ENCODE data around the gene ANKRD1.
"Not testable (repeated sequence)": the region's sequence is repeated elsewhere in the genome, so short reads cannot be mapped to it uniquely, and the experiment has no call there.

Gene ANKRD1

DNA sequence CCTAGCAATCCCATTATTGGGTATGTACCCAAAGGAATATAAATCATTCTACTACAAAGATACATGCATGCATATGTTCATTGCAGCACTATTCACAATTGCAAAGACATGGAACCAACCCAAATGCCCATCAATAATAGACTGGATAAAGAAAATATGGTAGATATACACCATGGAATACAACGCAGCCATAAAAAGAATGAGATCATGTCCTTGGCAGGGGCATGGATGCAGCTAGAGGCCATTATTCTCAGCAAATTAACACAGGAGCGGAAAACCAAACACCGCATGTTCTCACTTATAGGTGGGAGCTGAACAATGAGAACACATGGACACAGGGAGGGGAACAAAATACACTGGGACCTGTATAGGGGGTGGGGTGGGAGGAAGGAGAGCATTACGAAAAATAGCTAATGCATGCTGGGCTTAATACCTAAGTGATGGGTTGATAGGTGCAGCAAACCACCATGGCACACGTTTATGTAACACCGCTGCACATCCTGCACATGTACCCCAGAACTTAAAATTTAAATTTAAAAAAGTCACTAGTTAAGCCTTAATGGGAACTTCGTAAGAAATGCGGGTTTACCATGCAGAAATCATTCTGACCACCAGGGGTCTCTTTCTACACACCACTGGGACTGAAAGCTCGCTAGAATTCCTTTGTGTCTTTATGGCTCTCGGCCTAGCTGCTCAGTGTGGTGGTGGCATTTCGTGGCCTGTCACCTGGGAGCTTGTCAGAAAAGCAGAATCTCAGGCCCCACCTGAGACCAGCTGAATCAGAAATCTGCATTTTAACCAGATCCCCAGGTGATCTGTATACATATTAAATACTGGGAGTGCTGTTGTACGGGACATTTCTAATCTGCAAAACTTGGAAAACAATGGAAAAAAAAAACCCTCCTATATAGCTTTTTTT is 9.5 kb downstream of the ANKRD1 start:
- Histone ChIP-seq H3K9ac (ENCODE audit: low read length in 2 of 2) (no peak overlapping the region), H3K4me1 (ENCODE audit: control insufficient read depth, insufficient read depth, low read length) (no peaks in the 10 kb centered on the region), H3K9me3 (ENCODE audit: control insufficient read depth in 2 of 2, low read length in 2 of 2) (no peaks in the 10 kb centered on the region), H3K4me3 (ENCODE audit: low read length in 2 of 2) (no peak overlapping the region), H3K27ac (ENCODE audit: low read length) (no peak overlapping the region), H3K27me3 (ENCODE audit: control insufficient read depth in 1 of 2, insufficient read depth in 2 of 2, low read length in 2 of 2) (peaks cover 0 to 3% of the 10 kb centered on the region in 2 donors), H3K36me3 (ENCODE audit: control insufficient read depth in 2 of 2, insufficient read depth in 2 of 2, low read length in 2 of 2) (no peaks in the 10 kb centered on the region)

DNA sequence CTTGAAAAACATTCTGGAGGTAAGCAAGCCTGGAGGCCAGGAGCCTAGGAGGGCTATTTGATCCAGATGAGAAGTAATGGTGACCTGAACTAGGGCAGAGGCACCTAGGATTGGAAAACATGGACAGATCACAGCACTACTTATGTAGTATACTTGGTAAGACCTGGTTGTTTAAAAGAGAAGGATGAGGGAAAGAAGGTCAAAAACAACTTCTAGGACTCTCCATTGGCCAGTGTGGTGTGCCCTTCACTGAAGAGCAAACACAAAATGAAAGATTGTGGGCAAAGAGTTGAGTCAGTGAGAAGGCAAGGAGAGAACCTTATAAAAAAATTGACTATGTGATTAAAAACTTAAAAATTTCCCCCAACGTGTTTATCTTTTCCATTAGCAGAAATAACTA is 14.3 kb downstream of the ANKRD1 start:
- Histone ChIP-seq H3K9me3 (ENCODE audit: control insufficient read depth in 2 of 2, low read length in 2 of 2) (no peaks in the 10 kb centered on the region), H3K27ac (ENCODE audit: low read length) (no peak overlapping the region), H3K9ac (ENCODE audit: low read length in 2 of 2) (no peak overlapping the region), H3K4me3 (ENCODE audit: low read length in 2 of 2) (no peak overlapping the region), H3K27me3 (ENCODE audit: control insufficient read depth in 1 of 2, insufficient read depth in 2 of 2, low read length in 2 of 2) (no peaks in the 10 kb centered on the region), H3K36me3 (ENCODE audit: control insufficient read depth in 2 of 2, insufficient read depth in 2 of 2, low read length in 2 of 2) (peaks cover 0 to 3% of the 10 kb centered on the region in 2 donors), H3K4me1 (ENCODE audit: control insufficient read depth, insufficient read depth, low read length) (no peaks in the 10 kb centered on the region)

DNA sequence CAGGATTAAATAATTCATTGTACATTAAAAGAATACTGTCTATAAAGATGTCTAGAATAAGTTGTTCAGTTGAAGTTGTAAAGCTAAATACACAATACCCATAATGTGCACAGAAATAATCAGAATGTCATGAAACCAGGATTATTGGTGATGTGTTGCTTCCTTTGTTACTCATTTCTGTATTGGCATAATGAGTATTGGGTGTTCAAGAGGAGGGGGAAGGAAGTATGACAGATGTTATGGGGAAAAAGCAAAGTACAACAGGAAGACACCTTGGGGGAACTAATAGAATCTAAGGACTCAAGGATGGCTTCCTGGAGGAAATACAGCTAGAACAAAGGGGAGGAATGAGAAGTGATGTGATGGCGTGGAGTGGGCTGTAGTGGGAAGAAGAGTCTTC is 15.0 kb downstream of the ANKRD1 start:
- H3K36me3 ChIP-seq (ENCODE audit: control insufficient read depth in 2 of 2, insufficient read depth in 2 of 2, low read length in 2 of 2), result peaks cover 2 to 7% of the 10 kb centered on the region in 2 donors
- H3K4me3 ChIP-seq (ENCODE audit: low read length in 2 of 2), result no peak overlapping the region
- H3K9me3 ChIP-seq (ENCODE audit: control insufficient read depth in 2 of 2, low read length in 2 of 2), result no peaks in the 10 kb centered on the region
- H3K27ac ChIP-seq (ENCODE audit: low read length), result no peak overlapping the region
- no peak overlapping the region for H3K9ac ChIP-seq (ENCODE audit: low read length in 2 of 2)
- no peaks in the 10 kb centered on the region for H3K27me3 ChIP-seq (ENCODE audit: control insufficient read depth in 1 of 2, insufficient read depth in 2 of 2, low read length in 2 of 2)
- no peaks in the 10 kb centered on the region for H3K4me1 ChIP-seq (ENCODE audit: control insufficient read depth, insufficient read depth, low read length)

DNA sequence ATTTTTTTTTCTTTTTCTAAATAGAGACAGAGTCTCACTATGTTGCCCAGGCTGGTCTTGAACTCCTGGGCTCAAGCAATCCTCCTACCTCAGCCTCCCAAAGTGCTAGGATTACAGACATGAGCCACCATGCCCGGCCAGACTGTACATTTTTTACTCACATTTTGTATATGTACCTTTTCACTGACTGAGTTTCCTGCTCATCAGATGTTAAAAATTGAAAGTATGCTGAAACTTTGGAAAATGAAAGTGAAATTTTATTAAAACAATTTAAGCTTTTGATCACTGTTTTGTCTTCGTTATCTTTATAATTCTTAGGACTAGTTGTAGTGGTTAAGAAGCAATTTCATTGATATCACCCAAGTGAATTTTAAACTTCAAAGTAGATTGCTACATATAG is 24.0 kb downstream of the ANKRD1 start:
- H3K9ac ChIP-seq (ENCODE audit: low read length in 2 of 2), result not testable (repeated sequence)

DNA sequence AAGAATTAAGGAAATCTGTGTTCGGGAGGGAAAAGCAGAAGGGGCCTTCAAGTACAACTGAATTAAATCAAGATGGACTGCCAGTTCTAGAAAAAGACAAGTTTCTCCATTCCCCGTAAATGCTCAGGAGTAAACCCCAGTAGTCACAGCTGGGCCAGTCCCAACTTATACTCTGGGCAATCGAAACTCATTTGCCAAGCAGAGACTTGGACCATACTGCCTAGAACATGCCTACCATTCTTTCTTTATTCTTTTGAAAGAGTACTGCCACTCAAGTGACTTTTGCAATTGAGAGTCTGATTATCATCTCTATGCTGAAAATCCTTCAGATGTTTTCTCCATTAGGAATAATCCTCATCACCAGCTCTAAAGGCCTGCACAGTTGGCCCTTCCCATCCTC is 27.7 kb downstream of the ANKRD1 start:
- Histone ChIP-seq H3K27me3 (ENCODE audit: control insufficient read depth in 1 of 2, insufficient read depth in 2 of 2, low read length in 2 of 2) (no peaks in the 10 kb centered on the region), H3K4me3 (ENCODE audit: low read length in 2 of 2) (no peak overlapping the region), H3K9me3 (ENCODE audit: control insufficient read depth in 2 of 2, low read length in 2 of 2) (no peaks in the 10 kb centered on the region), H3K9ac (ENCODE audit: low read length in 2 of 2) (no peak overlapping the region), H3K36me3 (ENCODE audit: control insufficient read depth in 2 of 2, insufficient read depth in 2 of 2, low read length in 2 of 2) (peaks cover 16 to 38% of the 10 kb centered on the region in 2 donors), H3K27ac (ENCODE audit: low read length) (no peak overlapping the region), H3K4me1 (ENCODE audit: control insufficient read depth, insufficient read depth, low read length) (no peaks in the 10 kb centered on the region)

More for the DNA sequence above, 24.0 kb downstream of the ANKRD1 start:
- peaks cover 17 to 22% of the 10 kb centered on the region in 2 donors for H3K36me3 ChIP-seq (ENCODE audit: control insufficient read depth in 2 of 2, insufficient read depth in 2 of 2, low read length in 2 of 2)
- not testable (repeated sequence) for H3K27me3 ChIP-seq (ENCODE audit: control insufficient read depth in 1 of 2, insufficient read depth in 2 of 2, low read length in 2 of 2); H3K27ac ChIP-seq (ENCODE audit: low read length); H3K4me3 ChIP-seq (ENCODE audit: low read length in 2 of 2); H3K9me3 ChIP-seq (ENCODE audit: control insufficient read depth in 2 of 2, low read length in 2 of 2); H3K4me1 ChIP-seq (ENCODE audit: control insufficient read depth, insufficient read depth, low read length)

DNA sequence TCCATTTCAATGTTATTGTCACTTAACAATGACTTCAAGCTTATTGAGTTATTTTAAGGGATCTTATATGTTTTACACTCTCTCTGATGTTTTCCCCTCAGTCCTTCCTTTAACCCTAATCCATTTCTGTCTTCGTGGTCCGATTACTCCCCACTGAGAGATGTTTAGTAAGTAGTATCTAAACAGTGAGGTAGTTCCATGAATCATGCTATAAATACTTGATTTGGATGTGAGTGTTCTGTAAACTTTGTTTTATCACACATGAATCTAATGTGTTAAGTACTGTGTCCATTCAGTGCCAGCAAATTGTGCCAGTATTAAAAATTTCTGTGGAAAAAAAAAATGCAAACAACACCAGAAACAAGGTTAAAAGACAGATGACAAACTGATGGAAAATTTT is 30.5 kb downstream of the ANKRD1 start:
- H3K36me3 ChIP-seq (ENCODE audit: control insufficient read depth in 2 of 2, insufficient read depth in 2 of 2, low read length in 2 of 2), result peaks cover 30 to 43% of the 10 kb centered on the region in 2 donors
- no peaks in the 10 kb centered on the region for H3K4me1 ChIP-seq (ENCODE audit: control insufficient read depth, insufficient read depth, low read length)
- no peak overlapping the region for H3K4me3 ChIP-seq (ENCODE audit: low read length in 2 of 2)
- no peak overlapping the region for H3K27ac ChIP-seq (ENCODE audit: low read length)
- no peak overlapping the region for H3K9ac ChIP-seq (ENCODE audit: low read length in 2 of 2)
- no peaks in the 10 kb centered on the region for H3K27me3 ChIP-seq (ENCODE audit: control insufficient read depth in 1 of 2, insufficient read depth in 2 of 2, low read length in 2 of 2)
- no peaks in the 10 kb centered on the region for H3K9me3 ChIP-seq (ENCODE audit: control insufficient read depth in 2 of 2, low read length in 2 of 2)

DNA sequence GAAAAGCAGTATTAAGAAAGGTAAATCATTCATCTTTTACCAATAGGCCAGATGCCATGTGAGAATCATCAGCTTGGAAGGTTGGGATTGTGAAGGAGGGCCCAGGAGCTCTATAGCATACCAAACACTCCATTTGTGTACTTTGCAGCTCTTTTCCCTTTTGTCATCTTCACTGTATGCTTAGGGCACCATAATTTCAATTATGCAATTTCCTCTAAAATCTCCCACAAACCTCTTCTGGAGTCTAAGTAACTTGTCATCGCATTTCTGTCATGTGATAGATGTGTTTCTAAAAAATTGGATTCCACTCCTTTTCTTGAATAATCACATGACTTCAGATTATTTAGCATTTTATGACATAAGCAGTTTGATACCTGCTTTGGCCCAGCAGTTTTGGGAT is 31.3 kb downstream of the ANKRD1 start:
- Histone ChIP-seq H3K4me1 (ENCODE audit: control insufficient read depth, insufficient read depth, low read length) (no peaks in the 10 kb centered on the region), H3K27me3 (ENCODE audit: control insufficient read depth in 1 of 2, insufficient read depth in 2 of 2, low read length in 2 of 2) (no peaks in the 10 kb centered on the region), H3K4me3 (ENCODE audit: low read length in 2 of 2) (no peak overlapping the region), H3K36me3 (ENCODE audit: control insufficient read depth in 2 of 2, insufficient read depth in 2 of 2, low read length in 2 of 2) (peaks cover 28 to 41% of the 10 kb centered on the region in 2 donors), H3K9ac (ENCODE audit: low read length in 2 of 2) (no peak overlapping the region), H3K9me3 (ENCODE audit: control insufficient read depth in 2 of 2, low read length in 2 of 2) (no peaks in the 10 kb centered on the region), H3K27ac (ENCODE audit: low read length) (no peak overlapping the region)

DNA sequence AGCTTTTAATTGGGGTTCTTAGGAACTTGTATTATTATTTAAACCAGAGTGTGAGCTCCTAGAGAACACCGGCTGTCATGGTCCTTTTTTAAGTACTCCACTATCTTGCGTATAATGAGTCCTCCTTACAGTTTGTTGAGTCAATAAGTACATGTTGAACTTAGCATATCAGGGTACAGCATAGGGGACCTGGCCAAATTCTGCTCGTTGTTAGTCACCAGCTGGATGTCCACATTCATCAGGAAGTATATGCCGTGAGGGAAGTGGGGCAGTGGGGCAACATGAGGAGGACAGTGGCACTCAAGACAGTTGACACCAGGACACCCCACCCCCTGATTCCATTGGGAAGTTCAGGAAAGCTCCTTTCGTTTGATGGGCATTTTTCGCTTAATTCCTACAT is 32.5 kb downstream of the ANKRD1 start:
- H3K9ac ChIP-seq (ENCODE audit: low read length in 2 of 2), result no peak overlapping the region
- H3K9me3 ChIP-seq (ENCODE audit: control insufficient read depth in 2 of 2, low read length in 2 of 2), result no peaks in the 10 kb centered on the region
- no peak overlapping the region for H3K27ac ChIP-seq (ENCODE audit: low read length)
- H3K27me3 ChIP-seq (ENCODE audit: control insufficient read depth in 1 of 2, insufficient read depth in 2 of 2, low read length in 2 of 2), result no peaks in the 10 kb centered on the region
- no peaks in the 10 kb centered on the region for H3K4me1 ChIP-seq (ENCODE audit: control insufficient read depth, insufficient read depth, low read length)
- peaks cover 22 to 38% of the 10 kb centered on the region in 2 donors for H3K36me3 ChIP-seq (ENCODE audit: control insufficient read depth in 2 of 2, insufficient read depth in 2 of 2, low read length in 2 of 2)
- no peak overlapping the region for H3K4me3 ChIP-seq (ENCODE audit: low read length in 2 of 2)

DNA sequence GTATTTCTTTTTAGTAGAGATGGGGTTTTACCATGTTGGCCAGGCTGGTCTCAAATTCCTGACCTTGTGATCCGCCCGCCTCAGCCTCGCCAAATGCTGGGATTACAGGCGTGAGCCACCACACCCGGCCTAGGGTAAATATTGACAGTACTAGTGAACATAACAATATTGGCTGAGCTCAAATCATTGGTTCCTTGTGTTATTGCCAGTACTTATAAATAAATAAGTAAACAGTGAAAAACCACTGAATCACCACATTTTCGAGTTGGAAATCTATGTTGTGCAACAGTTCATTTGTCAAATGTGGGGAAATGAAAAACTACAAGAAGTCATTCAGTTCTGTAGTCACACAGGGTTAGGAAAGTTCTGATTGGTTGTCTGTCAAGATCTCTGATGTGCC is 33.3 kb downstream of the ANKRD1 start:
- no peak overlapping the region for H3K27ac ChIP-seq (ENCODE audit: low read length)
- H3K4me3 ChIP-seq (ENCODE audit: low read length in 2 of 2), result no peak overlapping the region
- peaks cover 21 to 38% of the 10 kb centered on the region in 2 donors for H3K36me3 ChIP-seq (ENCODE audit: control insufficient read depth in 2 of 2, insufficient read depth in 2 of 2, low read length in 2 of 2)
- H3K4me1 ChIP-seq (ENCODE audit: control insufficient read depth, insufficient read depth, low read length), result no peaks in the 10 kb centered on the region
- no peaks in the 10 kb centered on the region for H3K27me3 ChIP-seq (ENCODE audit: control insufficient read depth in 1 of 2, insufficient read depth in 2 of 2, low read length in 2 of 2)
- no peak overlapping the region for H3K9ac ChIP-seq (ENCODE audit: low read length in 2 of 2)
- H3K9me3 ChIP-seq (ENCODE audit: control insufficient read depth in 2 of 2, low read length in 2 of 2), result no peaks in the 10 kb centered on the region

DNA sequence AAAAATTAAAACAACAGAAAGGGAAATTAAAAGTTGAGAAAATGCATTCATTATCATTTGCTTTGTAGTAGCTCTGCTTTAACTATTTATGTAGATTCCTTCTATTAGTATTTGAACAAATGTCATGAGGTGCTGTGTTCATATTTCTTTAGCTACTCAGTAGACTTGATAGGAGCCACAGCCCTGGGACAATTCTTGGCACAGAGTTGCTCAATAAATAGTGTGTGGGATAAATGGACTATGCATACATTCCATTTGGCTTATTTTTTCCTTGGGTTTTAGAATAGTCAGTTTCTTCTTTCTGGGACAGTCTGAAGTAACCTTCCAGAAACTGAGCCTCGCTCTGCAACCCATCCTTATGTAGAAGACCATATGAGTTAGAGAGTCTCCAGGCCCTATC is 35.7 kb downstream of the ANKRD1 start:
- H3K4me3 ChIP-seq (ENCODE audit: low read length in 2 of 2), result no peak overlapping the region
- no peak overlapping the region for H3K27ac ChIP-seq (ENCODE audit: low read length)
- no peaks in the 10 kb centered on the region for H3K4me1 ChIP-seq (ENCODE audit: control insufficient read depth, insufficient read depth, low read length)
- peaks cover 19 to 29% of the 10 kb centered on the region in 2 donors for H3K36me3 ChIP-seq (ENCODE audit: control insufficient read depth in 2 of 2, insufficient read depth in 2 of 2, low read length in 2 of 2)
- H3K27me3 ChIP-seq (ENCODE audit: control insufficient read depth in 1 of 2, insufficient read depth in 2 of 2, low read length in 2 of 2), result no peaks in the 10 kb centered on the region
- H3K9me3 ChIP-seq (ENCODE audit: control insufficient read depth in 2 of 2, low read length in 2 of 2), result no peaks in the 10 kb centered on the region
- no peak overlapping the region for H3K9ac ChIP-seq (ENCODE audit: low read length in 2 of 2)

DNA sequence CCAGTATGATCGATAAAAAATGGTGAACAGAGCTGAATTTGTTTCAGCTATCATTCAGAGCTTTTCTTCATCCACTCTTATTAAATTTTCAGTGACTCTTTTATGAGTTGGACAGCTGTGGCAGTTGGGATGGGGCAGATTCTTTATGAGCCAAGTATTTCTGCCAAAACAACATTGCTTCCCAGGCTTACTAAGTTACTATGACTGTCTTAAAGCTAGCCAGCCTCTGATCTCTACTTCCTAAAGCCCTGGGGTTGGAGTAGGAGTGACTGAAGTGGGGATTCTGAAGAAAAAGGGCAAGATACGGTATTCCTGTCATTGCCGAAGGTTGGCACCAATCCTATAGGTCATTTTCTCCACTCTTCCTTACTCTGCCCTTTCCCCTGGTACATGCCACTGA is 36.5 kb downstream of the ANKRD1 start:
- H3K36me3 ChIP-seq (ENCODE audit: control insufficient read depth in 2 of 2, insufficient read depth in 2 of 2, low read length in 2 of 2), result peaks cover 19 to 24% of the 10 kb centered on the region in 2 donors
- no peaks in the 10 kb centered on the region for H3K4me1 ChIP-seq (ENCODE audit: control insufficient read depth, insufficient read depth, low read length)
- no peak overlapping the region for H3K4me3 ChIP-seq (ENCODE audit: low read length in 2 of 2)

More for the DNA sequence above, 36.5 kb downstream of the ANKRD1 start:
- Histone ChIP-seq H3K9ac (ENCODE audit: low read length in 2 of 2) (no peak overlapping the region), H3K27ac (ENCODE audit: low read length) (no peak overlapping the region), H3K9me3 (ENCODE audit: control insufficient read depth in 2 of 2, low read length in 2 of 2) (no peaks in the 10 kb centered on the region), H3K27me3 (ENCODE audit: control insufficient read depth in 1 of 2, insufficient read depth in 2 of 2, low read length in 2 of 2) (no peaks in the 10 kb centered on the region)
